ENCODE data around the gene GPLD1.
"Not testable (repeated sequence)": the region's sequence is repeated elsewhere in the genome, so short reads cannot be mapped to it uniquely, and the experiment has no call there.

GPLD1 gene

DNA sequence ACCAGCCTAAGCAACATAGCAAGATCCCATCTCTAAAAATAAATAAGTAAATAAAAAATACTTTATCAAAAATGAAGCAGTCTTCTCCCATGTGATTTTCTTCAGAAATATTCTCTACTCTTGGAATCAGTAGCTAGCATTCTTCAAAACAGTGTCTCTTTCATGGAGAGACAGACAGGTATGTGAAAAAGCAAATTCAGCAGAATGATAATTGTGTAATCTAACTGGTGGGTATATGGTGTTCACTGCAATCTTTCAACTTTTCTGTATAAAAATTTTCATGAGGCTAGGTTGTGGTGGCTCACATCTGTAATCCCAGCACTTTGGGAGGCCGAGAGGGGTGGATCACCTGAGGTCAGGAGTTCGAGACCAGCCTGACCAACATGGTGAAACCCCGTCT is 78.8 kb downstream of the GPLD1 start:
- FAIRE-seq: no peak

- no peak for FAIRE-seq
These were observed 80.5 kb downstream of the GPLD1 start for GRCh38 chr6:24408719-24409410.

GRCh38 chr6:24405262-24405661 is 84.1 kb downstream of the GPLD1 start:
- no peak for FAIRE-seq

DNA sequence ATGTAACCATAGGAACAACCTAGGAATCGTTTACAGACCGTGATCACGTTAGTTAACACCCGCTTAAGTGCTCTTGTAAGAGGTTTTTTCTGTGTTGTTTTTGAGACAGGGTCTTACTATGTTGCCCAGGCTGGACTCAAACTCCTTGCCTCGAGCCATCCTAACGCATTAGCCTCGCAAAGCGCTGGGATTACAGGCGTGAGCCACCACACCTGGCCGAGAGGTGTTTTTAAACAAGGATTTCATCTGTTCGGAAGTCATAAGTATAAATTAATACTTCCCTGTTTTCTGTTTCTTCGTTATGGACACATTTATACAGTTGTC is 85.9 kb downstream of the GPLD1 start:
- FAIRE-seq: no peak

GRCh38 chr6:24402697-24403500 is 86.5 kb downstream of the GPLD1 start, which contains the start of gene MRS2:
Gene MRS2, plus strand, starts transcription at chr6:24402936. Its CDS starts 111 bp downstream, at chr6:24403047.
- no peak for FAIRE-seq

DNA sequence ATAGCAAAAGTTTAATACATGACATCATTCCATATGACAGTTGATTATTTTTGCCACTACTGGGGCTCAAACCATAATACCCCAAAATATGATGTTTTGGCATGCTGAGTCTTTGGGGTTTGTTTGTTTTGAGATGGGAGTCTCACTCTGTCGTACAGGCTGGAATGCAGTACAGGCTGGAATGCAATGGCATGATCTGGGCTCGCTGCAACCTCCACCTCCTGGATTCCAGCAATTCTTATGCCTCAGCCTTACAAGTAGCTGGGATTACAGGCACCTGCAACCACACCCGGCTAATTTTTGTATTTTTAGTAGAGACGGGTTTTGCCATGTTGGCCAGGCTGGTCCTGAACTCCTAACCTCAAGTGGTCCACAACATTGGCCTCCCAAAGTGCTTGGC is 87.9 kb downstream of the GPLD1 start:
- FAIRE-seq: no peak

DNA sequence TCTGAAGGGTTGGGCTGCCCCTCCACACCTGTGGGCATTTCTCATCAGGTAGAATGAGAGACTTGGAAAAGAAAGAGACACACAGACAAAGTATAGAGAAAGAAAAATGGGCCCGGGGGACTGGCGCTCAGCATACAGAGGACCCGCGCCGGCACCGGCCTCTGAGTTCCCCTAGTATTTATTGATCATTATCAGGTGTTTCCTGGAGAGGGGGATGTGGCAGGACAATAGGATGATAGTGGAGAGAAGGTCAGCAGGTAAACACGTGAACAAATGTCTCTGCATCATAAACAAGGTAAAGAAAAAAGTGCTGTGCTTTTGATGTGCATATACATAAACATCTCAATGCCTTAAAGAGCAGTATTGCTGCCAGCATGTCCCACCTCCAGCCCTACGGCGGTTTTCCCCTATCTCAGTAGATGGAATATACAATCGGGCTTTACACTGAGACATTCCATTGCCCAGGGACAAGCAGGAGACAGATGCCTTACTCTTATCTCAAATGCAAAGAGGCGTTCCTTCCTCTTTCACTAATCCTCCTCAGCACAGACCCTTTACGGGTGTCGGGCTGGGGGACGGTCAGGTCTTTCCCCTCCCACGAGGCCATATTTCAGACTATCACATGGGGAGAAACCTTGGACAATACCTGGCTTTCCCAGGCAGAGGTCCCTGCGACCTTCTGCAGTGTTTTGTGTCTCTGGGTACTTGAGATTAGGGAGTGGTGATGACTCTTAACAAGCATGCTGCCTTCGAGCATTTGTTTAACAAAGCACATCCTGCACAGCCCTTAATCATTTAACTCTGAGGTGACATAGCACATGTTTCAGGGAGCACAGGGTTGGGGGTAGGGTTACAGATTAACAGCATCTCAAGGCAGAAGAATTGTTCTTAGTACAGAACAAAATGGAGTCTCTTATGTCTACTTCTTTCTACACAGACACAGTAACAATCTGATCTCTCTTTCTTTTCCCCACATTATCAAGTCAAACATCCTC is 89.0 kb downstream of the GPLD1 start:
- FAIRE-seq: not testable (repeated sequence)

DNA sequence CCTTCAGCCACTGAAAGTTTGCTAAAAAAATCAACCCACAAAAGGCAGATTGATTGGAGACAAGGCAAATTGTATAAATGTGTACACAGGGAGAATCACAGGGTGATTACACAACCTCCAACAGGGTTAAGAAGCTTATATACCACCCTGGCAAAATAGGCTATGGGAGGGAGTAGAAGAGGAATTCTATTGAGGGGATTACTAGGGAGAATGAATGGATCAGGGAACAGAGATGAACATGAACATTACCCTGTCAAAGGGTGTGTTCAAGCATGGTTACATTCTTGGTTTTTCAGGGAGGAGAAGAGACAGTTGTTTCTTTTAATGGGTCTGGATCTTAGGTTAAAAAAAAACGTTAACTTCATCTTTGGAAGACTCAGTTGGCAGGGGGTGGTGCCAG is 91.7 kb downstream of the GPLD1 start:
- no peak for FAIRE-seq

DNA sequence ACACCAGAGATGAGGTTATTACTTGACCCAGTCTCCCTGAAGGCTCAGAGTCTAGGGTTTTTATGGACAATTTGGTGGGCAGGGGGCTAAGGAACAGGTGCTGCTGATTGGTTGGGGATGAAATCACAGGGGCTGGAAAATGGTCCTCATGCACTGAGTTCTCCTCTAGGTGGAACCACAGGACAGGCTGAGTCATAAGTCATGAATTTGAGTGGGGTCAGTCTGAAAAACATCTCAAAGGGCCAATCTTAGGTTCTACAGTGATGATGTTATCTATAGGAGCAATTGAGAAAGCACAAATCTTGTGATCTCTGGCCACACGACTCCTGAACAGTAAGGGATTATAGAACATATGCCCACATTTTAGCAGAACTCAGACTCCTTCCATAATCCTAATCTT is 92.6 kb downstream of the GPLD1 start:
- FAIRE-seq: no peak

DNA sequence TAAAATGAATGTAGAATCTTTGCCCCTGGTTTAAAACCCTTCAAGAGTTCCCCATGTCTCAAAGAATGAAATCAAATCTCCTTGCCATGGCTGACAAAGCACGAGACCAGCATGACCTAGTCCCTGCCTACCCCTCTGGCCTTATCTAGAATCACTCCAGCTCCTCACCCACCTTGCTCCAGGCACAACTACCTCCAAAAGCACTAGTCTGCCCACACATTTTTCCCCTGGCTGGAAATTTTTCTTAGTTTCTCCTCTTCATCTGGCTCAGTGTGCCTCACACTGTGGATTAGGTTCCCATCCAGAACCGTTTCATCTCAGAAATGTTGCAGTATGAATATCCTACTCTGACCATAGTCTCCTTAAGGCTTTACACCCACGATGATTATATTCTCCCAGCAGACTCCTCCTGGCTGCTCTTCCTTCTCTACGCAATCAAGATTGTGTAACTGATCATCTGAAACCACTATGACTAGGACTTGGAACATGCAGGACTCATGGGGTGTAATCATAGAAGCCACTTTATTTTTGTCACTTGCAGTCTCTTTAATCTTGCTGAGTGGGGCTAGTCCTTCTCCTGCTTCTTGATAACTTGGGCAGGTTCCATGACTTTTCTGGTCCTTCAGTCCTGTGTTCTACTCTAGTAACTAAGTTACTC is 94.5 kb downstream of the GPLD1 start:
- no peak for FAIRE-seq

DNA sequence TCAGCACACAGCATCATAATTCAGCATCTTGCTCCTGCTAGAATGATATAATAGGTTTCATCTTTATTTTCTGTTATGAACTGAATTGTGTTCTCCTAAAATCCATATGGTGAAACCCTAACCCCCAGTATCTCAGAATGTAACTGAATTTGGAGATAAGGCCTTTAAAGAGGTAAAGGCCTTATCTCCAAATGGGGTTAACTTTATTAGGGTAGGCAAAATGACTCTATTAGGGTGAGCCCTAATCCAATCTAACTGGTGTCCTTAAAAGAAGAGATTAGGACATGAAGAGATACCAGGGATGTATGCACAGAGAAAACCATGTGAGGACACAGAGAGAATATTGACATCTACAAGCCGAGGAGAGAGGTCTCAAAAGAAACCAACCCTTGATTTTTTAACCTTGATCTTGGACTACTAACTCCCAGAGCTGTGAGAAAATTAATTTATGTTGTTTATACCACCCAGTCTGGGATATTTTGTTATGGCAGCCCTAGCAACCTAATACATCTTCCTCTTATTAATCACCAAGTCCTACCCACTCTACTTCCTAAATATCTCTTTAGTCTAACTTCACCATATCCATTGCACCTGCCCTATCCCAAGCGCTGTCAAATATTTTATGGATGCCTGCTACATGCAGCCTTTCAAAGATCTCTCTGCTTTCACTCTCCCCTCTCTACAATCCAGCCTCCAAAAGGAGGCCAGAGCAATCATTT is 95.2 kb downstream of the GPLD1 start:
- FAIRE-seq: no peak

- FAIRE-seq: no peak
These were observed 97.5 kb downstream of the GPLD1 start for GRCh38 chr6:24391756-24392405.

DNA sequence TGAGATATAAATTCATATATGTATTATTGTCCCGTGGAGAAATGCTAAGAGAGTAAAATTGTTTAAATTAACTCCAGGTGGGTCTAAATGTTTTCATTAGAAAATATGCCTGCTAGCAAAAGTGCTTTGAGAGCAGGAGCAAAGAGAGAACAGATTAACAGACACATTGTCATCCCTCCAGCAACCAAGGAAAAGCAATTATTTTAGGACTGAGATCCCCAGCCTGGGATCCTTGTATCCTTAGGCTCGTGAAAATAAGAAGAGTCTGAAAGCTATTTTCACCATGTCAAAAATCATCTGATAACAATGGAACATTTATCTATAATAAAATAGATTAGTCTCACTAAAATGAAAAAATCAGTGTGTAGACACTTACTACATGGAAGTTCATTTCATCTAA is 98.2 kb downstream of the GPLD1 start:
- no peak for FAIRE-seq

- no peak for FAIRE-seq
These were observed 101.6 kb downstream of the GPLD1 start for GRCh38 chr6:24387818-24388217.

- FAIRE-seq: no peak
These were observed 103.7 kb downstream of the GPLD1 start for GRCh38 chr6:24385536-24386269.

DNA sequence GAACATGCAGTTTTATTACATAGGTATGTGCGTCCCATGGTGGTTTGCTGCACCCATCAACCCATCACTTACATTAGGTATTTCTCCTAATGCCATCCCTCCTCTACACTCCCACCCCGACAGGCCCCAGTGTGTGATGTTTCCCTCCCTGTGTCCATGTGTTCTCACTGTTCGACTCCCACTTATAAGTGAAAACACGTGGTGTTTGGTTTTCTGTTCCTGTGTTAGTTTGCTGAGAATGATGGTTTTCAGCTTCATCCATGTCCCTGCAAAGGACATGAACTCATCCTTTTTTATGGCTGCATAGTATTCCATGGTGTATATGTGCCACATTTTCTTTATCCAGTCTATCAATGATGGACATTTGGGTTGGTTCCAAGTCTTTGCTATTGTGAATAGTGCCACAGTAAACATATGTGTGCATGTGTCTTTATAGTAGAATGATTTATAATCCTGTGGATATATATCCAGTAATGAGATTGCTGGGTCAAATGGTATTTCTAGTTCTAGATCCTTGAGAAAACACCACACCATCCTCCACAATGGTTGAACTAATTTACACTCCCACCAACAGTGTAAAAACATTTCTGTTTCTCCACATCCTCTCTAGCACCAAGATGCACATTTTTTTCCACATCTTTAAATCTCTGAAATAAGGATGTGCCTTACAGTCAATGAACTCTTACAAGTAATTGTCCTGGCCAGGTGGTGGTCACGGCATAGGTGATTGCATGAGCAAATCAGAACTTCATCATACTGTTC is 104.8 kb downstream of the GPLD1 start:
- not testable (repeated sequence) for FAIRE-seq

DNA sequence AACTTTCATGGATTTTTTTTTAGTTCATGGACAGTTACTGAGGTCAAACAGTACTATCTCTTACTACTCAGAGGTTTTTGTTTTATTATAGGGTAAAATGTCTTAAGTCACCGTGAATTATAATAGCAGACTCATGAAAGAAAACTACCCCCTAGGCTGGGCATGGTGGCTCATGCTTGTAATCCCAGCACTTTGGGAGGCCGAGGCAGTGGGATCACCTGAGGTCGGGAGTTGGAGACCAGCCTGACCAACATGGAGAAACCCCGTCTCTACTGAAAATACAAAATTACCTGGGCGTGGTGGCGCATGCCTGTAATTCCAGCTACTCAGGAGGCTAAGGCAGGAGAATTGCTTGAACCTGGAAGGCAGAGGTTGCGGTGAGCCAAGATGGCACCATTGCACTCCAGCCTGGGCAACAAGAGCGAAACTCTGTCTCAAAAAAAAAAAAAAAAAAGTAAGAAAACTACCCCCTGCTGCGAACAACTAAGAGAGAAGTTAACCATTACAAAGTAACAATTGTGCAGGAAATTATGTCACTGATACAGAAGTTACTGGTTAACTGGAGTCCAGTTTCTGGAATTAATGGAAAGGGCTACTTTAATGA is 106.4 kb downstream of the GPLD1 start:
- FAIRE-seq: not testable (repeated sequence)

DNA sequence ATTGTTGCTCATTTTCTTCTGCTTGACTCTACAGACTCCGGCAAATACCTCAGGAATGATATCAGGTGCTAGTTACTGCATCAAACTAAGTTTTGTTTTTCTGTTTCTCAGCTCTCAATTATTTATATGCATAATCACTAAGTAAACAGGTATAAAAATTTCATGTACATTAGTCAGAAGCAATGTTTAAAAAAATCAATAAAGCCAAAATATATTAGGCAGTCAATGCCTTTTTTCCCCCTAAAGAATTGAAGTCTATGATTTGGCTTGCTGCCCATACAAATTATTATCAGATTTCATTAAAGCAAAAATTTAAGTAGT is 107.2 kb downstream of the GPLD1 start:
- no peak for FAIRE-seq

- no peak for FAIRE-seq
These were observed 107.7 kb downstream of the GPLD1 start for GRCh38 chr6:24381476-24382219.

Measured in colon (tissue), 2 donors.